Amniotic stem cell (primary cell): Measurements from ENCODE around the gene SCARB1.

Experiments used
- DNase-seq: peaks from one replicate; lab custom pipeline; 2025; lab: John Stamatoyannopoulos, UW

SCARB1 gene

GRCh38 chr12:124760560-124760959 lies 103.1 kb downstream of the SCARB1 start:
- DNase-seq = no peak

GRCh38 chr12:124759841-124760503 lies 103.7 kb downstream of the SCARB1 start:
- DNase-seq = no peak

- DNase-seq = no peak
These were observed 105.1 kb downstream of the SCARB1 start for GRCh38 chr12:124758266-124759220.

- DNase-seq = no peak
These were observed 106.3 kb downstream of the SCARB1 start for GRCh38 chr12:124757329-124757728.

- DNase-seq = no peak
These were observed 106.9 kb downstream of the SCARB1 start for GRCh38 chr12:124756760-124757159.

- no peak for DNase-seq
These were observed 107.5 kb downstream of the SCARB1 start for GRCh38 chr12:124756166-124756565.

GRCh38 chr12:124755801-124756148 lies 107.9 kb downstream of the SCARB1 start:
- no peak for DNase-seq

GRCh38 chr12:124754949-124755800 lies 108.5 kb downstream of the SCARB1 start:
- no peak for DNase-seq

- no peak for DNase-seq
These were observed 109.2 kb downstream of the SCARB1 start for GRCh38 chr12:124754491-124754890.

GRCh38 chr12:124753993-124754392 lies 109.7 kb downstream of the SCARB1 start:
- no peak for DNase-seq

GRCh38 chr12:124753228-124753591 lies 110.5 kb downstream of the SCARB1 start:
- DNase-seq = no peak

- DNase-seq = no peak
These were observed 111.0 kb downstream of the SCARB1 start for GRCh38 chr12:124752437-124753227.

- no peak for DNase-seq
These were observed 111.9 kb downstream of the SCARB1 start for GRCh38 chr12:124751654-124752355.

- DNase-seq = no peak
These were observed 112.7 kb downstream of the SCARB1 start for GRCh38 chr12:124750787-124751471.

GRCh38 chr12:124750149-124750656 lies 113.5 kb downstream of the SCARB1 start:
- no peak for DNase-seq

GRCh38 chr12:124749725-124750124 lies 113.9 kb downstream of the SCARB1 start:
- DNase-seq = no peak

- DNase-seq = no peak
These were observed 116.1 kb downstream of the SCARB1 start for GRCh38 chr12:124747426-124748161.

GRCh38 chr12:124746649-124747425 lies 116.8 kb downstream of the SCARB1 start:
- DNase-seq = no peak
